T-cell (primary cell): ENCODE data around the gene DGCR2. TPM values are rescaled to one million over a fixed set of nuclear protein-coding genes. Genes with fewer than 3 reads are reported as not detected.

Source experiments
- total RNA-seq, 35 experiments: library from RNA in 6 of 35; stranded (reverse) in 6 of 35; fragments of 120-200 nt in 1 of 35; gene quantifications; one replicate each; pipeline versions ENCODE4 v1.2.1 to v1.2.4 and lab custom pipeline; 2013 to 2026

The DGCR2 gene
- total RNA-seq, 5 donors from 2014 or later (not counting 1 experiment from before 2014, with no cell fraction given), result 50.9 to 79.2 (median 71.5) TPM

Other genes with a start within 250 kb of the DGCR2 start
- 10 to 100 TPM in 2 of 5 donors, 1 to 10 TPM in 3; 5.0 to 16.8 (median 6.5) TPM for gene DGCR6, start 216.1 kb downstream of the DGCR2 start, total RNA-seq
- under 1 TPM in 4 of 5 donors, not detected in 1; 0.13 to 0.91 (median 0.52) TPM for gene PRODH, start 186.1 kb downstream of the DGCR2 start, total RNA-seq
- under 1 TPM in 1 of 5 donors, not detected in 4; 0.37 TPM for gene TSSK2, start 8.9 kb upstream of the DGCR2 start, total RNA-seq
- gene ESS2, start 22.2 kb upstream of the DGCR2 start, total RNA-seq, result 10 to 100 TPM; 20.9 to 40.4 (median 22.9) TPM
- not detected for gene GSC2, start 27.9 kb upstream of the DGCR2 start, total RNA-seq
- gene SLC25A1, start 56.3 kb upstream of the DGCR2 start, total RNA-seq, result 10 to 100 TPM; 24.1 to 52.9 (median 45.7) TPM
- 1 to 10 TPM in 4 of 5 donors, under 1 TPM in 1; 0.63 to 3.9 (median 1.6) TPM for gene CLTCL1, start 169.3 kb upstream of the DGCR2 start, total RNA-seq